Endothelial cell of umbilical vein (primary cell): ENCODE measurements around the gene GZMM. TPM values are rescaled to one million over a fixed set of nuclear protein-coding genes. Genes with fewer than 3 reads are reported as not detected.

ENCODE experiments used
- Bru-seq: library from RNA; stranded (reverse); fragments of 400-500 nt; gene quantifications from one replicate; lab custom pipeline; 2021; lab: Mats Ljungman, UMichigan
- BruChase-seq, 2 experiments: library from RNA; stranded (reverse); fragments of 400-500 nt; gene quantifications; one replicate each; lab custom pipeline; 2021; lab: Mats Ljungman, UMichigan
- BruUV-seq: library from RNA; stranded (reverse); fragments of 400-500 nt; replicated peaks from 2 replicates; lab custom pipeline; 2021; lab: Mats Ljungman, UMichigan
- CTCF ChIA-PET: fragments of 300-600, 350-600 bp; sonication (Branson Sonifier 250); formaldehyde crosslinking; loops from one replicate; lab custom pipeline; 2021; ENCODE audit warnings: antibody characterized with exemption, inconsistent platforms; lab: Charles Lee
- POLR2A ChIA-PET: fragments of 300-600, 350-600 bp; sonication (Branson Sonifier 250); formaldehyde crosslinking; loops from one replicate; lab custom pipeline; 2021; ENCODE audit warnings: antibody characterized with exemption, inconsistent platforms; lab: Charles Lee
- DNase-seq: peaks from one replicate; pipeline ENCODE4 v3.0.0-alpha.2; 2011; ENCODE audit warnings: low read depth, low spot score
- FAIRE-seq: peaks from 2 replicates; lab custom pipeline; 2011; peaks lifted over from hg19 to GRCh38; lab: Jason Lieb, UNC
- H2AFZ ChIP-seq: 2 replicates; pipeline ENCODE4 v1.6.0; 2012; ENCODE audit warnings: low read depth, low read length, control low read depth, inconsistent platforms
- H3K27ac ChIP-seq: 2 replicates; pipeline ENCODE4 v1.5.1; 2011; ENCODE audit warnings: low read depth, mild to moderate bottlenecking, control low read depth, low read length, moderate library complexity; ENCODE audit not compliant: insufficient read depth
- H3K27me3 ChIP-seq, 2 experiments: 2 replicates each; pipeline versions ENCODE4 v1.6.0 to v1.6.1; 2011; ENCODE audit warnings: low read length in 2 of 2, mixed read lengths in 1 of 2; ENCODE audit not compliant: control insufficient read depth in 2 of 2, insufficient read depth in 2 of 2
- H3K36me3 ChIP-seq, 2 experiments: 2 replicates in 1 of 2; 3 replicates in 1 of 2; pipeline ENCODE4 v1.5.1; 2011; ENCODE audit warnings: low read length in 2 of 2, mild to moderate bottlenecking in 1 of 2, moderate library complexity in 1 of 2; ENCODE audit not compliant: control insufficient read depth in 2 of 2, insufficient read depth in 2 of 2; ENCODE audit errors: extremely low read depth in 1 of 2
- H3K4me1 ChIP-seq: 3 replicates; pipeline ENCODE4 v1.5.1; 2011; ENCODE audit warnings: mild to moderate bottlenecking, low read length; ENCODE audit not compliant: control insufficient read depth, insufficient read depth; ENCODE audit errors: extremely low read depth
- H3K4me2 ChIP-seq: 2 replicates; pipeline ENCODE4 v1.6.1; 2011; ENCODE audit warnings: low read length, control low read depth, mixed read lengths; ENCODE audit not compliant: insufficient read depth
- H3K4me3 ChIP-seq, 3 experiments: fragments of 200-600 bp in 1 of 3; sonication (generic), shearing (Covaris generic) in 1 of 3; replicated peaks in 1 of 3; 2 replicates each; pipeline ENCODE4 v1.5.1; 2011 to 2016; ENCODE audit warnings: control low read depth in 3 of 3, low read length in 3 of 3, mild to moderate bottlenecking in 2 of 3, inconsistent platforms in 1 of 3, low read depth in 1 of 3, moderate library complexity in 1 of 3; ENCODE audit not compliant: insufficient read depth in 1 of 3
- H3K79me2 ChIP-seq: 2 replicates; pipeline ENCODE4 v1.6.0; 2012; ENCODE audit warnings: low read length, inconsistent platforms; ENCODE audit not compliant: control insufficient read depth, insufficient read depth
- H3K9ac ChIP-seq: replicated peaks from 2 replicates; pipeline ENCODE3; 2011; ENCODE audit warnings: low read length, control low read depth; ENCODE audit not compliant: insufficient read depth; ENCODE audit errors: extremely low read depth
- H3K9me1 ChIP-seq: replicated peaks from 3 replicates; pipeline ENCODE4 v1.6.0; 2011; ENCODE audit warnings: mild to moderate bottlenecking, low read length; ENCODE audit not compliant: control insufficient read depth, insufficient read depth; ENCODE audit errors: extremely low read depth
- H3K9me3 ChIP-seq: replicated peaks from 2 replicates; pipeline ENCODE4 v1.5.1; 2012; ENCODE audit warnings: low read length, inconsistent platforms; ENCODE audit not compliant: control insufficient read depth, insufficient read depth
- H4K20me1 ChIP-seq: replicated peaks from 2 replicates; pipeline ENCODE3; 2011; ENCODE audit warnings: mild to moderate bottlenecking, low read length; ENCODE audit not compliant: control insufficient read depth, insufficient read depth; ENCODE audit errors: extremely low read depth
- EZH2 ChIP-seq: IDR thresholded peaks from 2 replicates; pipeline ENCODE4 v1.6.1; 2012; ENCODE audit warnings: borderline replicate concordance, low read depth, mild to moderate bottlenecking, moderate library complexity, low read length, inconsistent platforms; ENCODE audit not compliant: severe bottlenecking
- FOS ChIP-seq: IDR thresholded peaks from 2 replicates; pipeline ENCODE4 v1.6.1; 2011; ENCODE audit warnings: mild to moderate bottlenecking, low read length, moderate library complexity, borderline replicate concordance; ENCODE audit not compliant: insufficient read depth
- GATA2 ChIP-seq: IDR thresholded peaks from 2 replicates; pipeline ENCODE4 v1.7.0; 2011; ENCODE audit warnings: low read depth, mild to moderate bottlenecking, moderate library complexity, mixed read lengths, low read length; ENCODE audit not compliant: insufficient read length, insufficient read depth
- JUN ChIP-seq: IDR thresholded peaks from 2 replicates; pipeline ENCODE4 v1.6.1; 2011; ENCODE audit warnings: borderline replicate concordance, low read depth; ENCODE audit not compliant: insufficient read length, insufficient read depth
- MAX ChIP-seq: IDR thresholded peaks from 2 replicates; pipeline ENCODE4 v1.6.1; 2011; ENCODE audit not compliant: insufficient read depth, insufficient read length
- MYC ChIP-seq: IDR thresholded peaks from one replicate; pipeline ENCODE4 v1.6.1; 2011; ENCODE audit warnings: mild to moderate bottlenecking, low read depth, low read length
- POLR2A ChIP-seq: IDR thresholded peaks from 2 replicates; pipeline ENCODE4 v1.6.1; 2012; ENCODE audit warnings: low read depth, mild to moderate bottlenecking, control low read depth, low read length
- POLR2AphosphoS5 ChIP-seq: IDR thresholded peaks from 2 replicates; pipeline ENCODE4 v1.6.1; 2012; ENCODE audit warnings: low read depth, mild to moderate bottlenecking, control low read depth, low read length, moderate library complexity; ENCODE audit not compliant: insufficient read depth
- dilution Hi-C: fragments of 300-500 bp; cut with MboI; formaldehyde crosslinking; loops from one replicate; pipeline ENCODE4 v1.15.0; 2019; ENCODE audit warnings: low sequenced_read_pairs; ENCODE audit not compliant: extremely low pct_ligation_motif_present
- intact Hi-C: fragments of 100-400 bp; cut with micrococcal nuclease; formaldehyde crosslinking; loops from one replicate; pipeline ENCODE4 v1.10.0; 2022
- long read RNA-seq: library from polyadenylated mRNA; stranded (forward); transcript quantifications from one replicate; pipeline ENCODE4 v2.0.0, GENCODE V29; 2021
- polyA minus RNA-seq, 3 experiments: library from RNA; depleted of rRNA, polyadenylated mRNA; stranded (reverse); fragments of >200 nt; gene quantifications; 1 replicate in 1 of 3; 2 replicates in 2 of 3; pipeline ENCODE4 v1.2.3, GENCODE V29; 2011
- polyA plus RNA-seq, 4 experiments: library from polyadenylated mRNA; depleted of rRNA in 3 of 4; stranded (reverse) in 3 of 4; unstranded in 1 of 4; fragments of >200 nt; gene quantifications; 2 replicates each; pipeline versions ENCODE4 v1.2.1 to v1.2.3, GENCODE V29; 2011 to 2012; ENCODE audit warnings: missing spikeins in 1 of 4
- total RNA-seq: library from RNA; stranded (reverse); gene quantifications from 2 replicates; pipeline ENCODE4 v1.2.3, GENCODE V29; 2021
- TF ChIP-seq, protein P1 (sequence below), 2 donors: IDR thresholded peaks; 1 replicate in 1 of 2; 2 replicates in 1 of 2; pipeline ENCODE4 v1.5.1; 2011; ENCODE audit warnings: low read length in 2 of 2, mild to moderate bottlenecking in 2 of 2, moderate library complexity in 2 of 2, control low read depth in 1 of 2, inconsistent platforms in 1 of 2, low read depth in 1 of 2; ENCODE audit not compliant: insufficient read depth in 1 of 2; ENCODE audit errors: extremely low read depth in 1 of 2

The GZMM gene
- total RNA-seq (not detected in 2 replicates), polyA plus RNA-seq (not detected in 2 replicates), polyA minus RNA-seq (not detected in 2 replicates), Bru-seq, nascent RNA (percentile 17 among the genes with signal in this experiment), BruChase-seq, experiment 1, labeled RNA remaining after a 6-hour chase (percentile 46 among the genes with signal in this experiment), BruChase-seq, experiment 2, labeled RNA remaining after a 2-hour chase (percentile 38 among the genes with signal in this experiment)
- polyA plus RNA-seq (2011; cell fraction: cytosol; rRNA removed), result not detected in 2 replicates
- polyA plus RNA-seq (2011; cell fraction: nucleus; rRNA removed), result 0.15 and 0.17 TPM in 2 replicates
- polyA plus RNA-seq (2012), result not detected in 2 replicates
- not detected for polyA minus RNA-seq (2011; cell fraction: cytosol; rRNA and poly(A)+ RNA removed)
- not detected in 2 replicates for polyA minus RNA-seq (2011; cell fraction: nucleus; rRNA and poly(A)+ RNA removed)
- long read RNA-seq, result 0 reads

DNA sequence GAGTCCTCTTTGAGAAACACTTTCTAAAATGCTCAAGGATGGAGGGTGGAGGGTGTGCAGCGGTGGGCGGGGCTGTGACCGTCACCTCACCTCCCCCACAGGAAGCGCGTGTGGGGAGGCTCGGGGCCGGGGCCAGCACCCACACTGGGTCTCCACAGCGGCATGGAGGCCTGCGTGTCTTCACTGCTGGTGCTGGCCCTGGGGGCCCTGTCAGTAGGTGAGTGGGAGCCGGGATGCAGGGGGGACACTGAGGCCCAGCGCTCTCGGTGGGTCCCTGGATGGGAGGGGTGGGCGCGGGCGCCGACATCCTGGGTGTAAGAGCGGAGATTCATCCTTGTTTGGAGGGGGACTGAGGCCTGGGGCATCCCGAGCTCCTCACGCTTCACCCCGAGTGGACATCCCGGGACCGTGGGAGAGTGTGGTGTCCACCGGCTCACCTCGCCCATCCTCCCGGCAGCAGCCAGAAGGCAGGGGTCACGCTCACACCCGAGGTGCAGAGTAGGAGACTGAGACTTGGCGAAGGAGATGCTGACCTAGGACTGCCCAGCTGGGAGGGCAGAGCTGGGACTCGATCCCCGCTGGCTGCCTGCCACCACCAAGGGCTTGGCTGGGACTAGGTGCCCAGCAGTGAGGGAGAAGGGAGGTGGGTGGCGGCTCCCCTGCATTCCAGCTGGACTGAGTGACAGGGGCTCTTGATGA, at the start of gene GZMM:
Gene GZMM, plus strand, starts transcription at position 144 of the 699 bp plus-strand sequence. Its CDS starts 19 bp downstream, at position 163.
- Histone ChIP-seq H3K4me2 (no peak within 1 kb of the TSS), H3K4me3 (no peak within 1 kb of the TSS), H3K4me1 (no peaks in the 10 kb centered on the region), H3K9me1 (no peaks in the 10 kb centered on the region), H3K9me3 (no peaks in the 10 kb centered on the region), H4K20me1 (no peaks in the 10 kb centered on the region), H3K36me3 (peaks cover 0 to 18% of the 10 kb centered on the region in 2 experiments), H3K27me3 (no peaks in the 10 kb centered on the region), H3K9ac (no peak within 1 kb of the TSS), H3K79me2 (no peaks in the 10 kb centered on the region), H2AFZ (no peak within 1 kb of the TSS), H3K27ac (no peak within 1 kb of the TSS)
- FAIRE-seq, result no peak
- dilution Hi-C loops, result no loop called here
- no TSS peak for BruUV-seq
- no peak for DNase-seq
- TF ChIP-seq MAX (no peak), POLR2A (no peak), FOS (no peak), GATA2 (no peak), JUN (no peak), EZH2 (no peak), POLR2AphosphoS5 (no peak), MYC (no peak)
- TF ChIP-seq, protein P1, sequence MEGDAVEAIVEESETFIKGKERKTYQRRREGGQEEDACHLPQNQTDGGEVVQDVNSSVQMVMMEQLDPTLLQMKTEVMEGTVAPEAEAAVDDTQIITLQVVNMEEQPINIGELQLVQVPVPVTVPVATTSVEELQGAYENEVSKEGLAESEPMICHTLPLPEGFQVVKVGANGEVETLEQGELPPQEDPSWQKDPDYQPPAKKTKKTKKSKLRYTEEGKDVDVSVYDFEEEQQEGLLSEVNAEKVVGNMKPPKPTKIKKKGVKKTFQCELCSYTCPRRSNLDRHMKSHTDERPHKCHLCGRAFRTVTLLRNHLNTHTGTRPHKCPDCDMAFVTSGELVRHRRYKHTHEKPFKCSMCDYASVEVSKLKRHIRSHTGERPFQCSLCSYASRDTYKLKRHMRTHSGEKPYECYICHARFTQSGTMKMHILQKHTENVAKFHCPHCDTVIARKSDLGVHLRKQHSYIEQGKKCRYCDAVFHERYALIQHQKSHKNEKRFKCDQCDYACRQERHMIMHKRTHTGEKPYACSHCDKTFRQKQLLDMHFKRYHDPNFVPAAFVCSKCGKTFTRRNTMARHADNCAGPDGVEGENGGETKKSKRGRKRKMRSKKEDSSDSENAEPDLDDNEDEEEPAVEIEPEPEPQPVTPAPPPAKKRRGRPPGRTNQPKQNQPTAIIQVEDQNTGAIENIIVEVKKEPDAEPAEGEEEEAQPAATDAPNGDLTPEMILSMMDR (IDR thresholded peaks at IDR 0.05; ENCODE audit: extremely low read depth in 1 of 2, insufficient read depth in 1 of 2, low read depth in 1 of 2, low read length in 2 of 2), result no peak
- intact Hi-C loops, result no loop called here
- ChIA-PET POLR2A (no interaction called here), CTCF (no interaction called here)
